GM23338 (cell line): Measurements from ENCODE around the gene ACD. TPM values are rescaled to one million over a fixed set of nuclear protein-coding genes. Genes with fewer than 3 reads are reported as not detected.

Experiments
- ATAC-seq: fragments of 200-7000 bp; cut with Tn5 transposase; 3 replicates; pipeline ENCODE4 v1.9.1; 2020
- DNase-seq: peaks from one replicate; pipeline ENCODE4 v3.0.0-alpha.2; 2015; ENCODE audit warnings: low spot score
- H2AFZ ChIP-seq: fragments of 200-600 bp; sonication (generic); 2 replicates; pipeline ENCODE4 v1.8.0; 2016; ENCODE audit warnings: antibody characterized with exemption, mild to moderate bottlenecking, moderate library complexity
- H3F3A ChIP-seq: fragments of 200-600 bp; sonication (generic); replicated peaks from 2 replicates; pipeline ENCODE4 v1.8.0; 2017; ENCODE audit warnings: antibody characterized with exemption, mixed run types, low read depth
- H3K27ac ChIP-seq: fragments of 200-600 bp; sonication (generic); 2 replicates; pipeline ENCODE4 v1.6.1; 2016; ENCODE audit warnings: low read depth
- H3K27me3 ChIP-seq: fragments of 200-600 bp; sonication (generic); 2 replicates; pipeline ENCODE4 v1.8.0; 2016; ENCODE audit warnings: mild to moderate bottlenecking, mixed run types, moderate library complexity; ENCODE audit not compliant: insufficient read depth
- H3K36me3 ChIP-seq: fragments of 200-600 bp; sonication (generic); 2 replicates; pipeline ENCODE4 v1.8.0; 2016; ENCODE audit warnings: mild to moderate bottlenecking; ENCODE audit not compliant: insufficient read depth
- H3K4me1 ChIP-seq: fragments of 200-600 bp; sonication (generic); 2 replicates; pipeline ENCODE4 v1.8.0; 2016; ENCODE audit warnings: mild to moderate bottlenecking, moderate library complexity; ENCODE audit not compliant: insufficient read depth
- H3K4me2 ChIP-seq: fragments of 200-600 bp; sonication (generic); 2 replicates; pipeline ENCODE4 v1.7.1; 2017; ENCODE audit warnings: mixed run types
- H3K4me3 ChIP-seq: fragments of 200-600 bp; sonication (generic); 2 replicates; pipeline ENCODE4 v1.6.1; 2016; ENCODE audit warnings: mixed run types
- H3K79me2 ChIP-seq: fragments of 200-600 bp; sonication (generic); replicated peaks from 2 replicates; pipeline ENCODE4 v1.8.0; 2017; ENCODE audit warnings: mild to moderate bottlenecking; ENCODE audit not compliant: insufficient read depth
- H3K9me2 ChIP-seq: fragments of 200-600 bp; sonication (generic); 2 replicates; pipeline ENCODE4 v1.8.0; 2017; ENCODE audit not compliant: insufficient read depth
- H4K20me1 ChIP-seq: fragments of 200-600 bp; sonication (generic); replicated peaks from 2 replicates; pipeline ENCODE4 v1.8.0; 2017; ENCODE audit warnings: mild to moderate bottlenecking; ENCODE audit not compliant: insufficient read depth
- H3K27ac Mint-ChIP-seq: 2 replicates; pipeline ENCODE4 v1.8.0; 2020; ENCODE audit warnings: inconsistent platforms, mild to moderate bottlenecking, moderate library complexity, mixed read lengths
- H3K27me3 Mint-ChIP-seq: 3 replicates; pipeline ENCODE4 v1.8.0; 2022; ENCODE audit warnings: low read depth, mild to moderate bottlenecking, moderate library complexity, mixed read lengths, inconsistent platforms; ENCODE audit not compliant: insufficient read depth, poor library complexity
- H3K36me3 Mint-ChIP-seq: 3 replicates; pipeline ENCODE4 v1.8.0; 2021; ENCODE audit warnings: low read depth, mild to moderate bottlenecking, inconsistent platforms, moderate library complexity, mixed read lengths
- H3K4me1 Mint-ChIP-seq: 3 replicates; pipeline ENCODE4 v1.8.0; 2020; ENCODE audit warnings: mild to moderate bottlenecking, inconsistent platforms, mixed read lengths
- H3K4me3 Mint-ChIP-seq: 3 replicates; pipeline ENCODE4 v1.8.0; 2021; ENCODE audit warnings: moderate library complexity, mild to moderate bottlenecking, inconsistent platforms, mixed read lengths
- H3K9me3 Mint-ChIP-seq: 3 replicates; pipeline ENCODE4 v1.8.0; 2020; ENCODE audit warnings: moderate library complexity, mild to moderate bottlenecking, inconsistent platforms, mixed read lengths
- EZH2 ChIP-seq: fragments of 200-600 bp; sonication (generic); IDR thresholded peaks from one replicate; pipeline ENCODE4 v1.8.0; 2017; ENCODE audit warnings: antibody characterized with exemption, mild to moderate bottlenecking, low read depth; ENCODE audit not compliant: unreplicated experiment
- EZH2phosphoT487 ChIP-seq: fragments of 200-600 bp; sonication (generic); IDR thresholded peaks from one replicate; pipeline ENCODE4 v1.8.1; 2018; ENCODE audit warnings: antibody characterized with exemption; ENCODE audit not compliant: unreplicated experiment
- JUNB ChIP-seq: IDR thresholded peaks from one replicate; pipeline ENCODE4 v1.6.1; 2016; ENCODE audit warnings: antibody characterized with exemption; ENCODE audit not compliant: unreplicated experiment
- STAT1 ChIP-seq: IDR thresholded peaks from one replicate; pipeline ENCODE4 v1.6.1; 2016; ENCODE audit warnings: antibody characterized with exemption; ENCODE audit not compliant: unreplicated experiment
- ZNF114 ChIP-seq: fragments of 250-450 bp; sonication (Bioruptor Pico); IDR thresholded peaks from 2 replicates; pipeline ENCODE4 v1.5.0; 2020; ENCODE audit warnings: mild to moderate bottlenecking, moderate library complexity
- polyA plus RNA-seq: library from polyadenylated mRNA; unstranded; fragments of >200 nt; fragmentation: Nextera tagmentation; extraction: Ambion mirVana; gene quantifications from 2 replicates; pipeline ENCODE4 v1.2.1, GENCODE V29; 2016
- total RNA-seq: library from RNA; depleted of rRNA; stranded (reverse); fragments of >200 nt; shearing (Covaris generic); gene quantifications from 2 replicates; pipeline ENCODE4 v1.2.3, GENCODE V29; 2014
- TF ChIP-seq, protein P1 (sequence below), 2 experiments: fragments of 200-600 bp in 1 of 2; sonication (generic) in 1 of 2; conservative IDR thresholded peaks; 2 replicates each; pipeline versions ENCODE4 v1.5.1 to v1.6.1; 2016 to 2017; ENCODE audit warnings: antibody characterized with exemption in 2 of 2, low read depth in 2 of 2, mild to moderate bottlenecking in 2 of 2, moderate library complexity in 1 of 2
- TF ChIP-seq, protein P2 (sequence below): IDR thresholded peaks from 2 replicates; pipeline ENCODE4 v1.6.1; 2016; ENCODE audit warnings: antibody characterized with exemption

ACD gene
- total and polyA plus RNA-seq, 2 experiments from 2014 or later: 38.7 to 51.7 TPM

DNA sequence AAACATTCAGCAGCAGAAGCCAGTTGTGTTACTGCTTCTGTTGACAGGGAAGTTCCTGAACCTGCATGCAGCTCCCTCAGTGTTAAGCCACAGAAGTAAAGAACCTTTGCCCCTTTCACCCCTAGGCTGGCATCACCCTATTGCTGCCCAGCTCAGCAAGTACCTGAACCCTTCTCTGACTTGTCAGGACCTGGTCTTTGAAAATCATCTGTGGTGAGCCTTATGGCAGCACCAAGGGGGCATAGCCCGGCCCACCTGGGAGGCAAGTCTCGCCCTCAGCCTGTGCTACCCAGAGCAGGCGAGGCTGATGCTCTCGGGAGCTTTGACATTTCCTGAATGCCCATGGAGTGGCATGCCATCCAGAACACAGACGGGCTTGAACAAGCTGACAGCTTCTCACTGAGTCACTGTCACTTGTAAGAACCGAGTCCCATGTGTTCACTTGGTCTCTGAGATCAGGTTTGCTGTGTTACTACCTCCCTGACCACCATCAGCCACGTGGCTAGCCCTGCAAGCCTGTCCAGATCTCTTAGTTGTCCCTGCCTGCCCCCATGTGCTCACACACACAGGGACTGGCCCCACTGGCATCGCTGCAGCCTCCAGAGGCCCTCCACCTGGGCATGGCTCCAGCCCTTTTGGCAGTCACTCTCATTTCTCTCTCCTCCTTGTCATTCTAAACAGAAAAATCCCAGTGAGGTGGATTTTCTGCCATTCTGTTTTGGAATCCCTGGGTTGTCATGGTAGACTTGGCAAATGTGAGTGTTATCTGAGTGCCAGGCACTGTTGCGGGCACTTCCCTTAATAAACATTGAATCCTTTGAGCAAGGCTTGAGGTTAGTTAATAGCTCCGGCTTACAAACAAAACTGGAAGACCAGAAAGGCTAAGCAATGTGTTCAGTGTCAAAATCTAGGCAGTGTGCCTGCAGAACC is 18.0 kb downstream of the ACD start:
- Histone ChIP-seq H3K27ac (no peak overlapping the region), H3K27me3 (peaks cover 24% of the 10 kb centered on the region), H3K9me2 (no peaks in the 10 kb centered on the region), H4K20me1 (no peaks in the 10 kb centered on the region), H3K4me2 (no peak overlapping the region), H3K36me3 (peaks cover 10% of the 10 kb centered on the region), H2AFZ (no peak overlapping the region), H3K79me2 (no peaks in the 10 kb centered on the region), H3F3A (0 out of 2 replicates have a peak, but pooled peaks cover 3% of the 10 kb centered on the region), H3K4me3 (no peak overlapping the region), H3K4me1 (no peaks in the 10 kb centered on the region; the same call in 1 of the 2 replicates)
- Mint-ChIP-seq H3K9me3 (no peaks in the 10 kb centered on the region), H3K36me3 (peaks cover 28% of the 10 kb centered on the region), H3K27ac (no peak overlapping the region), H3K4me3 (no peak overlapping the region), H3K4me1 (no peaks in the 10 kb centered on the region), H3K27me3 (peaks cover 30% of the 10 kb centered on the region)
- ATAC-seq: no peak
- no peak for DNase-seq
- TF ChIP-seq, protein P1, sequence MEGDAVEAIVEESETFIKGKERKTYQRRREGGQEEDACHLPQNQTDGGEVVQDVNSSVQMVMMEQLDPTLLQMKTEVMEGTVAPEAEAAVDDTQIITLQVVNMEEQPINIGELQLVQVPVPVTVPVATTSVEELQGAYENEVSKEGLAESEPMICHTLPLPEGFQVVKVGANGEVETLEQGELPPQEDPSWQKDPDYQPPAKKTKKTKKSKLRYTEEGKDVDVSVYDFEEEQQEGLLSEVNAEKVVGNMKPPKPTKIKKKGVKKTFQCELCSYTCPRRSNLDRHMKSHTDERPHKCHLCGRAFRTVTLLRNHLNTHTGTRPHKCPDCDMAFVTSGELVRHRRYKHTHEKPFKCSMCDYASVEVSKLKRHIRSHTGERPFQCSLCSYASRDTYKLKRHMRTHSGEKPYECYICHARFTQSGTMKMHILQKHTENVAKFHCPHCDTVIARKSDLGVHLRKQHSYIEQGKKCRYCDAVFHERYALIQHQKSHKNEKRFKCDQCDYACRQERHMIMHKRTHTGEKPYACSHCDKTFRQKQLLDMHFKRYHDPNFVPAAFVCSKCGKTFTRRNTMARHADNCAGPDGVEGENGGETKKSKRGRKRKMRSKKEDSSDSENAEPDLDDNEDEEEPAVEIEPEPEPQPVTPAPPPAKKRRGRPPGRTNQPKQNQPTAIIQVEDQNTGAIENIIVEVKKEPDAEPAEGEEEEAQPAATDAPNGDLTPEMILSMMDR (conservative IDR thresholded peaks at IDR 0.05; ENCODE audit: low read depth in 2 of 2): 0 out of 4 replicates have a peak, but pooled peaks of 1 of the 2 experiments have one; percentile 9
- TF ChIP-seq EZH2 (no peak), EZH2phosphoT487 (no peak)

GRCh38 chr16:67637625-67638024 is 22.4 kb downstream of the ACD start:
- Histone ChIP-seq H4K20me1 (no peaks in the 10 kb centered on the region; the same call in 1 of the 2 replicates), H3K36me3 (peaks cover 25% of the 10 kb centered on the region), H3K4me2 (no peak overlapping the region), H3K4me1 (no peaks in the 10 kb centered on the region), H2AFZ (no peak overlapping the region), H3K79me2 (peaks cover 5% of the 10 kb centered on the region; the same call in 1 of the 2 replicates), H3F3A (peaks cover 3% of the 10 kb centered on the region; the same call in 1 of the 2 replicates), H3K9me2 (no peaks in the 10 kb centered on the region), H3K4me3 (no peak overlapping the region), H3K27me3 (no peaks in the 10 kb centered on the region), H3K27ac (no peak overlapping the region)
- ATAC-seq: no peak
- DNase-seq: no peak
- peaks cover 8% of the 10 kb centered on the region for H3K27me3 Mint-ChIP-seq
- no peak for TF ChIP-seq STAT1
- no peak for TF ChIP-seq JUNB
- TF ChIP-seq, protein P2, sequence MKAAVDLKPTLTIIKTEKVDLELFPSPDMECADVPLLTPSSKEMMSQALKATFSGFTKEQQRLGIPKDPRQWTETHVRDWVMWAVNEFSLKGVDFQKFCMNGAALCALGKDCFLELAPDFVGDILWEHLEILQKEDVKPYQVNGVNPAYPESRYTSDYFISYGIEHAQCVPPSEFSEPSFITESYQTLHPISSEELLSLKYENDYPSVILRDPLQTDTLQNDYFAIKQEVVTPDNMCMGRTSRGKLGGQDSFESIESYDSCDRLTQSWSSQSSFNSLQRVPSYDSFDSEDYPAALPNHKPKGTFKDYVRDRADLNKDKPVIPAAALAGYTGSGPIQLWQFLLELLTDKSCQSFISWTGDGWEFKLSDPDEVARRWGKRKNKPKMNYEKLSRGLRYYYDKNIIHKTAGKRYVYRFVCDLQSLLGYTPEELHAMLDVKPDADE: no peak
- TF ChIP-seq ZNF114 (CRISPR knock-in tag): no peak
- H3K4me3 Mint-ChIP-seq: no peak overlapping the region
- no peak overlapping the region for H3K27ac Mint-ChIP-seq
- no peaks in the 10 kb centered on the region for H3K4me1 Mint-ChIP-seq
- H3K36me3 Mint-ChIP-seq: peaks cover 59% of the 10 kb centered on the region
- H3K9me3 Mint-ChIP-seq: no peaks in the 10 kb centered on the region
